ENCODE data around the gene METTL8.

DNA sequence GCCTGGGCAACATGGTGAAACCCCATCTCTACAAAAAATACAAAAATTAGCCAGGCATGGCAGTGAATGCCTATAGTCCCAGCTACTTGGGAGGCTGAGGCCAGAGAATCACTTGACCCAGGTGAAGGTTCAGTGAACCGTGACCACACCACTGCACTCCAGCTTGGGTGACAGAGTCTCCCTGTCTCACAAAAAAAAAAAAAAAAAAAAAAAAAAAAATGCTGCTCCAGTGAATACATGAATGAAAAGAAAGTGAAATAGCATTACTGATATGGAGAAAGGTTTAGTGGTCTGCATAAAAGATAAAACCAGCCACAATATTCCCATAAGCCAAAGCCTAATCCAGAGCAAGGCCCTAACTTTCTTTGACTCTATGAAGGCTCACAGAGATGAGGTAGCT lies 44.5 kb downstream of the METTL8 start:
- TF ChIP-seq RFX5 (IDR thresholded peaks at IDR 0.05; ENCODE audit: low read length) (no peak), GABPA (IDR thresholded peaks at IDR 0.05; ENCODE audit: low read depth) (no peak), EZH2phosphoT487 (IDR thresholded peaks at IDR 0.05; ENCODE audit: borderline replicate concordance, low read depth) (no peak), EP300 (IDR thresholded peaks at IDR 0.05; ENCODE audit: borderline replicate concordance in 1 of 2, low read depth in 1 of 2, low read length in 1 of 2) (no peak), SMC3 (IDR thresholded peaks at IDR 0.05; ENCODE audit: low read depth, low read length) (no peak)
- TF ChIP-seq, protein P1, sequence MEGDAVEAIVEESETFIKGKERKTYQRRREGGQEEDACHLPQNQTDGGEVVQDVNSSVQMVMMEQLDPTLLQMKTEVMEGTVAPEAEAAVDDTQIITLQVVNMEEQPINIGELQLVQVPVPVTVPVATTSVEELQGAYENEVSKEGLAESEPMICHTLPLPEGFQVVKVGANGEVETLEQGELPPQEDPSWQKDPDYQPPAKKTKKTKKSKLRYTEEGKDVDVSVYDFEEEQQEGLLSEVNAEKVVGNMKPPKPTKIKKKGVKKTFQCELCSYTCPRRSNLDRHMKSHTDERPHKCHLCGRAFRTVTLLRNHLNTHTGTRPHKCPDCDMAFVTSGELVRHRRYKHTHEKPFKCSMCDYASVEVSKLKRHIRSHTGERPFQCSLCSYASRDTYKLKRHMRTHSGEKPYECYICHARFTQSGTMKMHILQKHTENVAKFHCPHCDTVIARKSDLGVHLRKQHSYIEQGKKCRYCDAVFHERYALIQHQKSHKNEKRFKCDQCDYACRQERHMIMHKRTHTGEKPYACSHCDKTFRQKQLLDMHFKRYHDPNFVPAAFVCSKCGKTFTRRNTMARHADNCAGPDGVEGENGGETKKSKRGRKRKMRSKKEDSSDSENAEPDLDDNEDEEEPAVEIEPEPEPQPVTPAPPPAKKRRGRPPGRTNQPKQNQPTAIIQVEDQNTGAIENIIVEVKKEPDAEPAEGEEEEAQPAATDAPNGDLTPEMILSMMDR (IDR thresholded peaks at IDR 0.05) = no peak
